Thyroid gland (tissue), 4 donors: ENCODE data around the gene ABI2.

ENCODE experiments used
- POLR2A ChIP-seq, 2 donors: fragments of 450-650 bp; IDR thresholded peaks; one replicate each; pipeline ENCODE4 v1.6.1; 2017; ENCODE audit warnings: antibody characterized with exemption in 2 of 2, mild to moderate bottlenecking in 2 of 2, moderate library complexity in 1 of 2
- TF ChIP-seq, protein P1 (sequence below), 6 experiments: fragments of 200-600 bp in 3 of 6; fragments of 450-650 bp in 3 of 6; sonication (generic) in 3 of 6; IDR thresholded peaks; one replicate each; pipeline ENCODE4 v1.5.1; 2016 to 2019; ENCODE audit warnings: antibody characterized with exemption in 6 of 6, mild to moderate bottlenecking in 2 of 6, inconsistent platforms in 1 of 6, moderate library complexity in 1 of 6

GRCh38 chr2:203341741-203342310 is 13.6 kb downstream of the ABI2 start:
- TF ChIP-seq, protein P1, sequence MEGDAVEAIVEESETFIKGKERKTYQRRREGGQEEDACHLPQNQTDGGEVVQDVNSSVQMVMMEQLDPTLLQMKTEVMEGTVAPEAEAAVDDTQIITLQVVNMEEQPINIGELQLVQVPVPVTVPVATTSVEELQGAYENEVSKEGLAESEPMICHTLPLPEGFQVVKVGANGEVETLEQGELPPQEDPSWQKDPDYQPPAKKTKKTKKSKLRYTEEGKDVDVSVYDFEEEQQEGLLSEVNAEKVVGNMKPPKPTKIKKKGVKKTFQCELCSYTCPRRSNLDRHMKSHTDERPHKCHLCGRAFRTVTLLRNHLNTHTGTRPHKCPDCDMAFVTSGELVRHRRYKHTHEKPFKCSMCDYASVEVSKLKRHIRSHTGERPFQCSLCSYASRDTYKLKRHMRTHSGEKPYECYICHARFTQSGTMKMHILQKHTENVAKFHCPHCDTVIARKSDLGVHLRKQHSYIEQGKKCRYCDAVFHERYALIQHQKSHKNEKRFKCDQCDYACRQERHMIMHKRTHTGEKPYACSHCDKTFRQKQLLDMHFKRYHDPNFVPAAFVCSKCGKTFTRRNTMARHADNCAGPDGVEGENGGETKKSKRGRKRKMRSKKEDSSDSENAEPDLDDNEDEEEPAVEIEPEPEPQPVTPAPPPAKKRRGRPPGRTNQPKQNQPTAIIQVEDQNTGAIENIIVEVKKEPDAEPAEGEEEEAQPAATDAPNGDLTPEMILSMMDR (IDR thresholded peaks at IDR 0.05), result no peak
- TF ChIP-seq POLR2A (IDR thresholded peaks at IDR 0.05), result no peak
